ENCODE measurements around the gene PRDM5. TPM values are rescaled to one million over a fixed set of nuclear protein-coding genes. Genes with fewer than 3 reads are reported as not detected.

PRDM5 gene
- total RNA-seq, 1 donor from 2014 or later = 6.5 TPM

DNA sequence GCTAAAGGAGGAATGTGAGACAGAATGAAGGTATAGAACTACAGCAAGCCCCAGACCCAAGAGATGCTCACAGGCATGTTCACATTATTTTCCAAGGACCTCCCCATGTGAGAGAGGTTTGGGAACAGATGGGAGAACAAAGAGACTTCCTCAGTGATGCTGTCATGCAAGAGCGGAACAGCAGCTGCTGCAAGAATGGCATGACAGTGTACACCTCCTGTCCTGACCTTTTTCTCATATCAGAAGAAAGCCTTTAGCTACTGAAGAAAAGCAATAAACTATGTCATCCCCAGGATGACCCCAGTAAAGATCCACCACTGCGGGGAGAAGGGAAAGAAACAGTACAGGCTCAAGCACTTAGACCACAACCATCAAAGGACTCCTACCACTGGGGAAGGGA, 7.2 kb downstream of the PRDM5 start:
- DNase-seq (ENCODE audit: low read depth) (no peak), FAIRE-seq (no peak)
- no peaks in the 10 kb centered on the region for H3K9me3 ChIP-seq (ENCODE audit: insufficient read depth, low read depth, low read length)
- no peak overlapping the region for H3K4me3 ChIP-seq (ENCODE audit: insufficient read depth, low read depth, low read length)
- Mint-ChIP-seq H3K9me3 (ENCODE audit: unreplicated experiment) (no peaks in the 10 kb centered on the region), H3K4me3 (ENCODE audit: unreplicated experiment) (peak overlapping the region; percentile 4), H3K4me1 (ENCODE audit: low read depth, unreplicated experiment) (peaks cover 3% of the 10 kb centered on the region), H3K27me3 (ENCODE audit: low read depth, unreplicated experiment) (no peaks in the 10 kb centered on the region), H3K27ac (ENCODE audit: unreplicated experiment) (no peak overlapping the region), H3K36me3 (ENCODE audit: low read depth, unreplicated experiment) (no peaks in the 10 kb centered on the region)
- no peaks in the 10 kb centered on the region for H4K20me1 ChIP-seq (ENCODE audit: insufficient read depth, low read length)
- no peaks in the 10 kb centered on the region for H3K36me3 ChIP-seq (ENCODE audit: insufficient read depth, low read length)
- H3K27me3 ChIP-seq (ENCODE audit: insufficient read depth, low read length) = no peaks in the 10 kb centered on the region
- no peak for TF ChIP-seq EZH2 (IDR thresholded peaks at IDR 0.05; ENCODE audit: insufficient read depth, low read length)
- TF ChIP-seq, protein P1, sequence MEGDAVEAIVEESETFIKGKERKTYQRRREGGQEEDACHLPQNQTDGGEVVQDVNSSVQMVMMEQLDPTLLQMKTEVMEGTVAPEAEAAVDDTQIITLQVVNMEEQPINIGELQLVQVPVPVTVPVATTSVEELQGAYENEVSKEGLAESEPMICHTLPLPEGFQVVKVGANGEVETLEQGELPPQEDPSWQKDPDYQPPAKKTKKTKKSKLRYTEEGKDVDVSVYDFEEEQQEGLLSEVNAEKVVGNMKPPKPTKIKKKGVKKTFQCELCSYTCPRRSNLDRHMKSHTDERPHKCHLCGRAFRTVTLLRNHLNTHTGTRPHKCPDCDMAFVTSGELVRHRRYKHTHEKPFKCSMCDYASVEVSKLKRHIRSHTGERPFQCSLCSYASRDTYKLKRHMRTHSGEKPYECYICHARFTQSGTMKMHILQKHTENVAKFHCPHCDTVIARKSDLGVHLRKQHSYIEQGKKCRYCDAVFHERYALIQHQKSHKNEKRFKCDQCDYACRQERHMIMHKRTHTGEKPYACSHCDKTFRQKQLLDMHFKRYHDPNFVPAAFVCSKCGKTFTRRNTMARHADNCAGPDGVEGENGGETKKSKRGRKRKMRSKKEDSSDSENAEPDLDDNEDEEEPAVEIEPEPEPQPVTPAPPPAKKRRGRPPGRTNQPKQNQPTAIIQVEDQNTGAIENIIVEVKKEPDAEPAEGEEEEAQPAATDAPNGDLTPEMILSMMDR (IDR thresholded peaks at IDR 0.05; ENCODE audit: insufficient read depth, low read depth, low read length) = no peak
- H3K27ac ChIP-seq (ENCODE audit: low read depth, low read length) = no peak overlapping the region
- no peak overlapping the region for H3K9ac ChIP-seq (ENCODE audit: low read length)
- no peak overlapping the region for H3K4me2 ChIP-seq (ENCODE audit: low read length)
- no peak overlapping the region for H2AFZ ChIP-seq (ENCODE audit: low read depth, low read length)
- no peaks in the 10 kb centered on the region for H3K4me1 ChIP-seq (ENCODE audit: insufficient read depth, low read length)
- peaks cover 7% of the 10 kb centered on the region for H3K79me2 ChIP-seq (ENCODE audit: insufficient read depth, low read length)

- H3K9me3 Mint-ChIP-seq (ENCODE audit: unreplicated experiment) = no peaks in the 10 kb centered on the region
- Histone ChIP-seq H3K79me2 (ENCODE audit: insufficient read depth, low read length) (no peaks in the 10 kb centered on the region), H3K27ac (ENCODE audit: low read depth, low read length) (no peak overlapping the region), H2AFZ (ENCODE audit: low read depth, low read length) (no peak overlapping the region), H3K4me3 (ENCODE audit: insufficient read depth, low read depth, low read length) (no peak overlapping the region), H3K9me3 (ENCODE audit: insufficient read depth, low read depth, low read length) (no peaks in the 10 kb centered on the region), H3K27me3 (ENCODE audit: insufficient read depth, low read length) (no peaks in the 10 kb centered on the region), H3K4me1 (ENCODE audit: insufficient read depth, low read length) (no peaks in the 10 kb centered on the region), H3K36me3 (ENCODE audit: insufficient read depth, low read length) (no peaks in the 10 kb centered on the region), H3K4me2 (ENCODE audit: low read length) (no peak overlapping the region), H3K9ac (ENCODE audit: low read length) (no peak overlapping the region), H4K20me1 (ENCODE audit: insufficient read depth, low read length) (no peaks in the 10 kb centered on the region)
- peaks cover 9% of the 10 kb centered on the region for H3K36me3 Mint-ChIP-seq (ENCODE audit: low read depth, unreplicated experiment)
- H3K4me1 Mint-ChIP-seq (ENCODE audit: low read depth, unreplicated experiment) = no peaks in the 10 kb centered on the region
- FAIRE-seq = no peak
- no peak overlapping the region for H3K27ac Mint-ChIP-seq (ENCODE audit: unreplicated experiment)
- H3K4me3 Mint-ChIP-seq (ENCODE audit: unreplicated experiment) = no peak overlapping the region
- DNase-seq (ENCODE audit: low read depth) = no peak
- TF ChIP-seq, protein P1 (IDR thresholded peaks at IDR 0.05; ENCODE audit: insufficient read depth, low read depth, low read length) = no peak
- TF ChIP-seq EZH2 (IDR thresholded peaks at IDR 0.05; ENCODE audit: insufficient read depth, low read length) = no peak
- no peaks in the 10 kb centered on the region for H3K27me3 Mint-ChIP-seq (ENCODE audit: low read depth, unreplicated experiment)
Observed at GRCh38 chr4:120903419-120903818, 19.1 kb downstream of the PRDM5 start.

DNA sequence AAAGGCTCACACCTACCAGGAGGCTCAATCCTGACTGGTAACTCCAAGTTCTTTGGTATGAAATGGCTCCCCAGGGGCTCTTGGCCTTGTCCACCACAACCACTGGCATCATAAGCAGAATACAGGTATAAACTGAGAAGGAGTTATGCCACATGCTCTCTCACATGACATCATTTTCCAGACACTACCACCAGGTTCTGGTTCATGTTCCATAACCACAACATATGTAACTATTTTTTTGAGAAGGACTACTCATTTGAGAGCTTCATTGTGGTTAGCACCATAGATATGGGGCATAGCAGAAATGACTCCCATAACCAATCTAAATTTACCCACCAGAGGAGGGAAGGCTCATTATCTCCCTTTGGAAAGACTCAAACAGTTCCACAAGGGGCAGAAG, 19.6 kb downstream of the PRDM5 start:
- no peak overlapping the region for H3K4me2 ChIP-seq (ENCODE audit: low read length)
- no peaks in the 10 kb centered on the region for H3K36me3 ChIP-seq (ENCODE audit: insufficient read depth, low read length)
- no peak overlapping the region for H3K4me3 ChIP-seq (ENCODE audit: insufficient read depth, low read depth, low read length)
- FAIRE-seq = no peak
- no peaks in the 10 kb centered on the region for H4K20me1 ChIP-seq (ENCODE audit: insufficient read depth, low read length)
- no peak overlapping the region for H3K9ac ChIP-seq (ENCODE audit: low read length)
- H3K4me1 ChIP-seq (ENCODE audit: insufficient read depth, low read length) = no peaks in the 10 kb centered on the region
- H2AFZ ChIP-seq (ENCODE audit: low read depth, low read length) = no peak overlapping the region
- no peak for DNase-seq (ENCODE audit: low read depth)
- H3K27me3 ChIP-seq (ENCODE audit: insufficient read depth, low read length) = no peaks in the 10 kb centered on the region
- no peak overlapping the region for H3K4me3 Mint-ChIP-seq (ENCODE audit: unreplicated experiment)
- no peaks in the 10 kb centered on the region for H3K9me3 Mint-ChIP-seq (ENCODE audit: unreplicated experiment)
- peaks cover 3% of the 10 kb centered on the region for H3K4me1 Mint-ChIP-seq (ENCODE audit: low read depth, unreplicated experiment)
- no peak overlapping the region for H3K27ac ChIP-seq (ENCODE audit: low read depth, low read length)
- H3K36me3 Mint-ChIP-seq (ENCODE audit: low read depth, unreplicated experiment) = peaks cover 9% of the 10 kb centered on the region
- no peaks in the 10 kb centered on the region for H3K27me3 Mint-ChIP-seq (ENCODE audit: low read depth, unreplicated experiment)
- TF ChIP-seq, protein P1 (IDR thresholded peaks at IDR 0.05; ENCODE audit: insufficient read depth, low read depth, low read length) = no peak
- no peak for TF ChIP-seq EZH2 (IDR thresholded peaks at IDR 0.05; ENCODE audit: insufficient read depth, low read length)
- no peaks in the 10 kb centered on the region for H3K79me2 ChIP-seq (ENCODE audit: insufficient read depth, low read length)
- peak overlapping the region; percentile 16 for H3K27ac Mint-ChIP-seq (ENCODE audit: unreplicated experiment)
- H3K9me3 ChIP-seq (ENCODE audit: insufficient read depth, low read depth, low read length) = no peaks in the 10 kb centered on the region
